ENCODE data around the gene PLXNA2.

DNA sequence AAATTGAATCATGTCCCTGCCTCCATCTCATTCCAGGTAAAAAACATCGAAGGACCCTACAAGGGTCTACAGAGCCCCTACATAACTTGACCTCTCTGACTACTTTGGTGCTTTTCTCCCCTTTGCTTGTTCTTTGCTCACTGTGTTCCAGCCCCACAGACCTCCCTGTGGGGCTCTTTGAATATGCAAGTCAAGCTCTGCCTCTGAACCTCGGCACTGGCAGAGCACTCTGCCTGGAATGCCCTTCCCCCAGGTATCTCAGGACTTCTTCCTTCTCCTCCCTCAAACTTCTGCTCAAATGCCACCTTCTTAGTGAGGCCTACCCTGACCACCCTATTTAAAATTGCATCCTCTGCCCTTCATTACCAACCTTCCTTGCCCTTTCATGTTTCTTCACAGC lies 245.5 kb downstream of the PLXNA2 start:
- TF ChIP-seq, protein P1, sequence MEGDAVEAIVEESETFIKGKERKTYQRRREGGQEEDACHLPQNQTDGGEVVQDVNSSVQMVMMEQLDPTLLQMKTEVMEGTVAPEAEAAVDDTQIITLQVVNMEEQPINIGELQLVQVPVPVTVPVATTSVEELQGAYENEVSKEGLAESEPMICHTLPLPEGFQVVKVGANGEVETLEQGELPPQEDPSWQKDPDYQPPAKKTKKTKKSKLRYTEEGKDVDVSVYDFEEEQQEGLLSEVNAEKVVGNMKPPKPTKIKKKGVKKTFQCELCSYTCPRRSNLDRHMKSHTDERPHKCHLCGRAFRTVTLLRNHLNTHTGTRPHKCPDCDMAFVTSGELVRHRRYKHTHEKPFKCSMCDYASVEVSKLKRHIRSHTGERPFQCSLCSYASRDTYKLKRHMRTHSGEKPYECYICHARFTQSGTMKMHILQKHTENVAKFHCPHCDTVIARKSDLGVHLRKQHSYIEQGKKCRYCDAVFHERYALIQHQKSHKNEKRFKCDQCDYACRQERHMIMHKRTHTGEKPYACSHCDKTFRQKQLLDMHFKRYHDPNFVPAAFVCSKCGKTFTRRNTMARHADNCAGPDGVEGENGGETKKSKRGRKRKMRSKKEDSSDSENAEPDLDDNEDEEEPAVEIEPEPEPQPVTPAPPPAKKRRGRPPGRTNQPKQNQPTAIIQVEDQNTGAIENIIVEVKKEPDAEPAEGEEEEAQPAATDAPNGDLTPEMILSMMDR (IDR thresholded peaks at IDR 0.05) = no peak
- no peak for TF ChIP-seq POLR2A (IDR thresholded peaks at IDR 0.05)

Data from esophagus squamous epithelium (tissue), 4 donors.